GM18526 (cell line): ENCODE results near the gene CIITA.

Experiments
- POLR2A ChIP-seq: IDR thresholded peaks from 3 replicates; pipeline ENCODE4 v1.6.1; 2011; ENCODE audit not compliant: insufficient read length; ENCODE audit errors: extremely low read depth

The CIITA gene, protein sequence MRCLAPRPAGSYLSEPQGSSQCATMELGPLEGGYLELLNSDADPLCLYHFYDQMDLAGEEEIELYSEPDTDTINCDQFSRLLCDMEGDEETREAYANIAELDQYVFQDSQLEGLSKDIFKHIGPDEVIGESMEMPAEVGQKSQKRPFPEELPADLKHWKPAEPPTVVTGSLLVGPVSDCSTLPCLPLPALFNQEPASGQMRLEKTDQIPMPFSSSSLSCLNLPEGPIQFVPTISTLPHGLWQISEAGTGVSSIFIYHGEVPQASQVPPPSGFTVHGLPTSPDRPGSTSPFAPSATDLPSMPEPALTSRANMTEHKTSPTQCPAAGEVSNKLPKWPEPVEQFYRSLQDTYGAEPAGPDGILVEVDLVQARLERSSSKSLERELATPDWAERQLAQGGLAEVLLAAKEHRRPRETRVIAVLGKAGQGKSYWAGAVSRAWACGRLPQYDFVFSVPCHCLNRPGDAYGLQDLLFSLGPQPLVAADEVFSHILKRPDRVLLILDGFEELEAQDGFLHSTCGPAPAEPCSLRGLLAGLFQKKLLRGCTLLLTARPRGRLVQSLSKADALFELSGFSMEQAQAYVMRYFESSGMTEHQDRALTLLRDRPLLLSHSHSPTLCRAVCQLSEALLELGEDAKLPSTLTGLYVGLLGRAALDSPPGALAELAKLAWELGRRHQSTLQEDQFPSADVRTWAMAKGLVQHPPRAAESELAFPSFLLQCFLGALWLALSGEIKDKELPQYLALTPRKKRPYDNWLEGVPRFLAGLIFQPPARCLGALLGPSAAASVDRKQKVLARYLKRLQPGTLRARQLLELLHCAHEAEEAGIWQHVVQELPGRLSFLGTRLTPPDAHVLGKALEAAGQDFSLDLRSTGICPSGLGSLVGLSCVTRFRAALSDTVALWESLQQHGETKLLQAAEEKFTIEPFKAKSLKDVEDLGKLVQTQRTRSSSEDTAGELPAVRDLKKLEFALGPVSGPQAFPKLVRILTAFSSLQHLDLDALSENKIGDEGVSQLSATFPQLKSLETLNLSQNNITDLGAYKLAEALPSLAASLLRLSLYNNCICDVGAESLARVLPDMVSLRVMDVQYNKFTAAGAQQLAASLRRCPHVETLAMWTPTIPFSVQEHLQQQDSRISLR

DNA sequence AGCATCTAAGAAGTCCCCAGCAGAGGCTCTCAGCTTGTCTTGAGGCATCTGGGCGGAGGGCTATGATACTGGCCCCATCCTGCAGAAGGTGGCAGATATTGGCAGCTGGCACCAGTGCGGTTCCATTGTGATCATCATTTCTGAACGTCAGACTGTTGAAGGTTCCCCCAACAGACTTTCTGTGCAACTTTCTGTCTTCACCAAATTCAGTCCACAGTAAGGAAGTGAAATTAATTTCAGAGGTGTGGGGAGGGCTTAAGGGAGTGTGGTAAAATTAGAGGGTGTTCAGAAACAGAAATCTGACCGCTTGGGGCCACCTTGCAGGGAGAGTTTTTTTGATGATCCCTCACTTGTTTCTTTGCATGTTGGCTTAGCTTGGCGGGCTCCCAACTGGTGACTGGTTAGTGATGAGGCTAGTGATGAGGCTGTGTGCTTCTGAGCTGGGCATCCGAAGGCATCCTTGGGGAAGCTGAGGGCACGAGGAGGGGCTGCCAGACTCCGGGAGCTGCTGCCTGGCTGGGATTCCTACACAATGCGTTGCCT lies at the start of gene CIITA:
Gene CIITA (plus strand): TSS at position 404 of the 543 bp plus-strand sequence. CDS start 129 bp downstream, at position 533.
- peak; percentile 63 for TF ChIP-seq POLR2A

DNA sequence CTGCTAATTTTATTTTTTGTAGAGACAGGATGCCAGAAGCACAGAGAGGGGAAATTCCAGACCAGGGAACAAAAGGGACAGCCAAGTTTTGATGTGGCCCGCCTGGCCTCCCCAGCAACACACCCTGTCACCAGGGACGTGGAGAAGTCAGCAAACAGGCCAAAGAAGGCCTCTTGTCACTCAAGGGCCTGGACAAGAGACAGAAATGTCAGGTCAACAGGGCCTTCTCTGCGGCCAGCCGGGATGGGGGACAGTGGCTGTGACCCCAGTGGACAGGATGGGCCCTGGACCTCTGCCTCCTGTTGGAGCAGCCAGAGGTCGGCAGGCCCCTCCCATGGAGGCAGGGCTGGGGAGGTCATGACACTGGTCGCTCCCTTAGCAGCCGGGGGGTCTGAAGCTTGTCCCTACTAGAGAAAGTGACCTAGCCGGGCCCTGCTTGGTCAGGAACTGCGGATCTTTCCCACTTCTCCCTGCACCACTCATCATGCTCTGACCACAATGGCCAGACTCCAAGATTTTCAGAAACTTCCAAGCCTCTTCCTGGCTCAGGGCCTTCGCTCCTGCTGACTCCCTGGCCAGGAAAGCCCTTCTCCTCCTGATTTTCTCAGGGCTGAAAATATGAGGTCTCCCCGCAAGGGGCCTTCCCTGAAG lies 49.2 kb upstream of the CIITA start:
- no peak for TF ChIP-seq POLR2A

DNA sequence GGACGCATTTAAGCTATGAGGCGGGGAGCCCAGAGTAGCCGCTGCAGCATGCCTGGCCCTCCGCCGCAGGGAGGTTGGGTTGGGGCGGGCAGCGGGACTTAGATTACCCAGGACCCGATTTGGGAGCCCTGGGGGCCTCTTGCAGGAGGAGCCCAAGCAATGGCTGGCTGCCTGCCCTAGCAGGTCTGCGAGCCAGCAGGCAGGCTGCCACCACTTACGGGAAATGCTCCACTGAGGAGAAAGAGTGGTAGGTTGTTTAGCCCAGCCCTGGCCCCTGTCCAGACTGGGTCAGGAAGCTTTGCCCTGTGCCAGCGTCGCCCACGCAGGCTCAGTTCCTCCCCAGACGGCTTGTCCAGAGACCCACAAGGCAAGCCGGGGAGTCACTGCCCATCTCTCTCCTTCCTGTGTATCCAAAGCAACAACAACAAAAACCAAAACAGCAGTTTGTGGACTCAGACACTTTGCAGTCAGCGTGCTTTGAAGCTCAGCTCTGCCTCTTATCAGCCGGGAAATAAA lies 48.1 kb upstream of the CIITA start:
- no peak for TF ChIP-seq POLR2A

DNA sequence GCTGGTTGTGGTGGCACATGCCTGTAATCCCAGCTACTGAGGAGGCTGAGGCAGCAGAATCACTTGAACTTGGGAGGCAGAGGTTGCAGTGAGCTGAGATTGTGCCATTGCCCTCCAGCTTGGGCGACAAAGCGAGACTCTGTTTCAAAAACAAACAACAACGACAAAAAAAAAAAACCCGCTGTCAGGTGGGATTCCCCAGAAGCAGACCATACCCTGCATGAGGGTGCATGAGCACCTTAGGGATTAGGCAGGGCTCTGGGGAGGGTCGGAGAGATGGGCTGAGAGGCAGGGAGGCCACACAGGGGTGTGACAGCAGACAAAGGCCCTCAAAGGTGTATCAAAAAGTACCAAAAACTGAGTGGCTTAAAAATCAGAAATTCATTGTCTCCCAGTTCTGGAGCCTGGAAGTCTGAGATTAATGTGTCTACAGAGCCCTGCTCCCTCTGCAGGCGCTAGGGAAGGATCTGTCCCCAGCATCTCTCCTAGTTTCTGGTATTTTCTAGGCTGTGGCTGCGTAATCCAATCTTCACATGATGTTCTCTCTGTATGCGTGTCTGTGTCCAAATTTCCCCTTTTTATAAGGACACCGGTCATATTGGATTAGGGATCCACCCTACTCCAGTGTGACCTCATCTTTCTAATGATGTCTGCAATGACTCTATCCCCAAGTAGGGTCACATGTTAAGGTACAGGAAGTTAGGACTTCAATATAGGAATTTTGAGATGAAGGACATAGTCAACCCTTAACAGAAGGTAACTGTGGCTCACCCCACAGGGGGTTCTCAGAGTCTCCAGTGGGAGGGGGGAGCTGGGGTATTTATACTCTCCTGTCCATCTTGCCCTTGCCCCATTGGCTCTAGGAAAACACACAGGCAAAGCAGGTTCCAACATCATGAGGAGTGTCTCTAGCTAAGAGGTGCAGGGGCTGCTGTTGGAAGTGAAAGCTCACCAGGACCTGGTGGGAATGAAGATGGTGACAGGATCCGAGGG lies 44.8 kb upstream of the CIITA start:
- no peak for TF ChIP-seq POLR2A

DNA sequence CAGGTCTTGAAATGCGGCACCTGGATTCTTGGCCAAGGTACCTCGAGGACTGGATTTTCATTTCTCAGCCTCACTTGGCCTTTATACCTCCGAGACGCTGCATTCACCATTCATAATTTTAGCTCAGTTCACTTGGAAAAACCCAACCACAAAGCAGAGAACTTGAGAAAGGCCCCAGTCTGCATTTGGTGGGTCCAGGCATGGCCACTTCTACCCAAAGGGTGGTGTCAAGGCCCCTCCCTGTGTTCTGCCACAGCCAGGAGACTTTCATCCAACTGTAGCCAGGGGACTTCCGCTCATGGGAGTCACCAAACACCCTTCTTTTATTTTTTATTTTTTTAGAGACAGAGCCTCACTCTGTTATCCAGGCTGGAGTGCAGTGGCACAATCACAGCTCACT lies 43.7 kb upstream of the CIITA start:
- no peak for TF ChIP-seq POLR2A

DNA sequence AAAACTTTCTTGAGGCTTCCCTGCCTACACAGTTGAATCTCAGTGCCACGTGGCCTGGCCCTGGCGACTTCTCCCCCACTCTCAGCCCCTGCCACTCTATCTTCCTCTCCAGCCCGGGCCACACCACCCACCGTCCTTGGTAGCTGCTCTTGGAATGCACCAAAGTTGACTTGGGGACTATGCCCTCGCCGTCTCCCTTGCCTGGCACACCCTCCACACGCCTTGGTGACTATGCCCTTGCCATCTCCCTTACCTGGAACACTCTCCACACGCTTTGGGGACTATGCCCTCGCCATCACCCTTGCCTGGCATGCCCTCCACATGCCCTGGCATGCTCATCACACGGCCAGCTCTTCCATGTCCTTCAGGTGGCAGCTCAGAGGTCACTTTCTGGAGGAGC lies 42.9 kb upstream of the CIITA start:
- TF ChIP-seq POLR2A: no peak

DNA sequence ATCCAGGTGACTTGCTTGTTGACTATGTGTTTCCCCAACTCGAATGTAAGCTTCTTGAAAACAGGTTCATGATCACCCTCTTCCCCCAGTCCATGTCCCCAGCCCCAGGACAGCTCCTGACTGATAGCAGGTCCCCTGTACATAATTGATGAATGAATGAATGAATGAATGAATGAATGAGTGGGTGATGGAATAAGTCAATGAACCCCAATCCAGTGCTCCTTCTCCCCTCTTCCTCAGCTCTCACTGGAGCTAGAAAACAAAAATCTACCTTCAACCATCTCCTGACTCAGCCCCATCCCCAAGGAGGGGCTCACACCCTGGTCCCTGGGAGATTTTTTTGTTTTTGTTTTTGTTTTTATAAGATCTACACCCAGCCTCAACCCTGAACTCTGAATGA lies 42.2 kb upstream of the CIITA start:
- TF ChIP-seq POLR2A: no peak

DNA sequence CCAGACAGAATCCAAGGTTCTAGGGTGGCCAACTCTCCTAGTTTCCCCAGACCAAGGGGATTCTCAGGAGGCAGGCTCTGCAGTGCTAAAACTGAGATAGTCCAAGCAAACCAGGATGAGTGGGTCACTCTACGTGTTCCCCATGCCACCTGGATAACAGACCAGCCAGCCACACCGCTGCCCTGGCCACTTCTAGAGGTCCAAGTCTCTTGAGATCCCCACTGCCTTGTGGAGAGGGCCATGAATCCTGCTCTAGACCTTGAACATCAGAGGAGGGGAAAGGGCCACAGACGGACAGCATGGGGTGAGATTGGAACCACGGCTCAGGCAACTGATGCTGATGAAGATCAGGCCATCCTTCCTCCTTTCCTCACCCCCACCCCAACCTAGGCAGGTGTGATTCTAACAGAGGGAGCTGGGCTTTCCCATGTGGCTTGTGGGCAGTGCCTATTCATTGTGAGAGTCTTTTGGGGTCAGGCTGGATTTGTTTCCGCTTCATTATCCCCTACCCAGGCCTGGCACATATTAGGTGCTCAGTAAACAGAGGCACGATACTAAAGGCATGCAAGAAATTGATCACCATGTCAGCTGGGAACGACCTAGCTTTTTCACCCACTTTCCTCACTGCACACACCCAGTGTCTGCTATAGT lies 41.6 kb upstream of the CIITA start:
- no peak for TF ChIP-seq POLR2A

DNA sequence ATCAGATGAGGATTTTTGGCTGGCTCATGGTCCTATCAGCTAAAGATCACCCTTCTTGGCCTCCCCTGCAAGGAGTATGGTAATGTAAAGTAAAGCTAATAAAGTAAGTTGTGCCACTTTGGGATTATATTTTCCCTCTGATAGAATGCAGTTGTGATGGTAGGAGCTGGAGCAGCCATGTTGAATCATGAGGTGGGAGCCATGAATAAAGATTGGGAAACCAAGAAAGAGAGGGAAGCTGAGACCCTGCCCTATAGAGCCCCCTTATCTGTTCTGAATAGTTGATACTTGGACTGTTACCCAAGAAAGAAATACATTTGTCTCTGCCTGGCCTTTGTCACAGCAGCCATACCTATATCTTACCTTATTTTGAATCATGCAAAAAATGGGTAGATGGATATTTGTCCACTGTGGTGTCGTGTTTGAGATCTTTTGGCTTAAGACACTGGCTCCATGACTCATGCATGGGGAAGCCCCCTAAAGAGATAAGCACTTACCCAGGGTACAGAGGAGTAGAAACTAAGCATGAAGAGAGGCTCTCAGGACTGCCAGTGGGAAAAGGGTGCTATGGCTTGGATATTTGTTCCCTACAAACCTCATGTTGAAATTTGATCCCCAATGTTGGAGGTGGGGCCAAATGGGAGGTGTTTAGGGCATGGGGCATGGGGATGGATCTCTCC lies 40.7 kb upstream of the CIITA start:
- TF ChIP-seq POLR2A: no peak

DNA sequence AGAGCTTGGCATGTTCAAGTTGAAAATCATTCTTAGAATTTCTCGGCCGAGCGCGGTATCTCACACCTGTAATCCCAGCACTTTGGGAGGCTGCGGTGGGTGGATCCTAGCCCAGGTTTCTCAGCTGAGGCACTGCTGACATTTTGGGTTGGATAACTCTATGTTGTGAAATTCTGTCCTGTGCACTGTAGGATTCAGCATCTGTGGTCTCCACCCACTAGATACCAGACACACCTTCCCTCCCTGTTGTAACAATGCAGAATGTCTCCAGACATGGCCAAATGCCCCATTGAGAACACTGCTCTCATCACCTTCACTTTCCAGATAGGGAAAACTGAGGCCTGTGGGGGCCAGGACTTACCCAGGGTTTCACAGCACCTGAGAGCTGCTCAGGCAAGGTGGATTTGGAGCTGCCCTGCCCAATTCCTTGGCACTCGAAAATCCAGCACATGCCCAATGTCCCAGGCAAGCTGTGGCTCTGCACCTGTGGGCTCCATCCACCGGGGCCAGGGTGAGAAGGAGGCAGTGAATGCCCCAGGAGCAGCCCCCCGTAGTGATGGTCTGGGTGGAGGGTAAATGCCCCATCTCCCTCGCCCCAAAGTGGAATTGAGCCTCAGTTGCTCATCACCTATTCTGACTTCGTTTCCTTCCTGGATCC lies 38.3 kb upstream of the CIITA start:
- TF ChIP-seq POLR2A: no peak

DNA sequence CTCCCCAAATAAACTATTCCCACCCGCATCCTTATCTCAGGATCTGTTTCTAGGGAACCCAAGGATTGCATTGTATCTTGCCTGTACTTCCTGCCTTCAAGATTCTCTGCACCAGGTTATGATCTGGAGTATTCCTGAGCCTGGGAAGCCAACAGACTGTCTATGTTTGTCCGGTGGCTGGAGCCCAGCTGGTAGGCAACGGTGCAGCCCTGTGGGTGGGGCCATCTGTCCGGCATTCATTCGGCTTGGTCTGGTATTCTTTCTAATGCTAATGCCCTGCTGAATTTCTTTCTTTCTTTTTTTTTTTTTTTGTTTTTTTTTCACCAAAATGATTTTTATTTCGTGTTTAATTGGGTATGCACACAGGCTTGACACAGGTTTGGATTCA lies 37.7 kb upstream of the CIITA start:
- no peak for TF ChIP-seq POLR2A

DNA sequence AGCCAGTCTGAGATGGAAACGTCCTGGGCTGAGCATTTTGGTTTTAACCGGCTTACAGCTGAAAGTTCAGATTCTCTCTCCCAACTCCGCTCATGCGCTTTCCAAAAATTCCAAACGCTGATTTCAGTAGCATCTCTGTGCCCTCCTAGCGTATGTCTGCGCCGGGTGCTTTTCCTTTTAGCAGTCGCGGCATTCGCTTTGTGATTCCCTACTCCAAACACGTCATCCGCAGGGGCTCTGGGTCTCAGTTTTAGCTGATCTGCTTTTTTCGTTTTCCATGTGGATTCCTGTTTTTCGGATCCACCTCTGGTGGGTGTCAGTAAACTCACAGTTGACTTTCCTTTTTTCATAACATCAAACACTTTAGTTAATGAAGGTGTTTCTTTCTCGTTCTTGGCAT lies 36.3 kb upstream of the CIITA start:
- TF ChIP-seq POLR2A: no peak
